HG03521 (cell line): Measurements from ENCODE around the gene OVCA2.

Experiments used
- ATAC-seq: cut with Tn5 transposase; IDR thresholded peaks from one replicate; pipeline ENCODE4 v1.9.1; 2021; ENCODE audit warnings: mild to moderate bottlenecking, moderate library complexity; ENCODE audit not compliant: unreplicated experiment

Gene OVCA2

DNA sequence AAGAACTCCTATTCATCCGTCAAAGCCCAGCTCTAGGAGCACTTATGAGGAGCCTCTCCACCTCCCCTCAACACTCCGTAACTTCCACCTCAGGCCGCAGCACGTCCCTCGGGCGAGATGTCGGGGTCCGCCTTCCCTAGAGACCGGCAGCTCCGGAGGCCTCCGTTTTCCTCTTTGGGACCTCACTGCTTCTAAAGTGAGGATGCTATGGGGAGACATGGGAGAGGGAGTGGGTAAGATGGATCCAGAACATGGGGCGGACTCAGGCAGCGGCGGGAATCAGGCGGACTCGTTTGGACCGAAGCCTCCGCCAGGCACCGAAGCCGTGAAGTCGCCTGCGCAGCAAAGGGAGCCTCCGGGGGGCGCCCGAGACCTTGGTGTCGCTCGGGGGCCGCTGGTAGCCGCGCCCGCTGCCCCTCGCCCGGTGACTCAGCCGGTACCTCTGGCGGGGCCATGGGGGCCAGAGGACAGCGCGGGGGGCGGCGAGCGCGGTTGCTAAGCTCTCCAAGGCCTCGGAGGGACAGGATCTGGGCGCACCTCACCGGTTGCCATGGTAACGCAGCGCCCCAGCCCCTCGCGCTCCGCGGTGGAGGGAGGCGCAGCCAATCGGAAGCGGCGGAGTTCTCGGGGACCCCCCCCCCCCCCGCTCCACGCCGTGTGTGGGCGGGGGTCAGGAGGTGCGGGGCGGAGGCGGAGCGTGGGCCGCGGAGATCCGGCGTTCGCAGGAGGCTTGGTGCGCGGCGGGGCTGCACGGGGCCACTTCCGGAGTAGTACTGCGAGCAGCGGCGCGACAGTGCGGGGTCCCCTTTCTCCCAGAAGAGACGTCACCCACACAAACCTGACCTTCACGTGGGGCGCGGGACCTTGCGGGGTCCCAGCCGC, 11.8 kb downstream of the OVCA2 start:
- ATAC-seq: no peak

GRCh38 chr17:2054262-2054511, 12.4 kb downstream of the OVCA2 start:
- no peak for ATAC-seq

GRCh38 chr17:2054512-2055291, 12.9 kb downstream of the OVCA2 start, which contains the start of gene HIC1:
Gene HIC1, plus strand, starts transcription at chr17:2055103. Its CDS starts 1,588 bp downstream, at chr17:2056691.
- peak; percentile 29 for ATAC-seq

- ATAC-seq: peak; percentile 8
These were observed 13.7 kb downstream of the OVCA2 start for GRCh38 chr17:2055292-2056205.

GRCh38 chr17:2056206-2057174, 14.7 kb downstream of the OVCA2 start:
- ATAC-seq: no peak

- ATAC-seq: no peak
These were observed 15.4 kb downstream of the OVCA2 start for GRCh38 chr17:2057175-2057759.

DNA sequence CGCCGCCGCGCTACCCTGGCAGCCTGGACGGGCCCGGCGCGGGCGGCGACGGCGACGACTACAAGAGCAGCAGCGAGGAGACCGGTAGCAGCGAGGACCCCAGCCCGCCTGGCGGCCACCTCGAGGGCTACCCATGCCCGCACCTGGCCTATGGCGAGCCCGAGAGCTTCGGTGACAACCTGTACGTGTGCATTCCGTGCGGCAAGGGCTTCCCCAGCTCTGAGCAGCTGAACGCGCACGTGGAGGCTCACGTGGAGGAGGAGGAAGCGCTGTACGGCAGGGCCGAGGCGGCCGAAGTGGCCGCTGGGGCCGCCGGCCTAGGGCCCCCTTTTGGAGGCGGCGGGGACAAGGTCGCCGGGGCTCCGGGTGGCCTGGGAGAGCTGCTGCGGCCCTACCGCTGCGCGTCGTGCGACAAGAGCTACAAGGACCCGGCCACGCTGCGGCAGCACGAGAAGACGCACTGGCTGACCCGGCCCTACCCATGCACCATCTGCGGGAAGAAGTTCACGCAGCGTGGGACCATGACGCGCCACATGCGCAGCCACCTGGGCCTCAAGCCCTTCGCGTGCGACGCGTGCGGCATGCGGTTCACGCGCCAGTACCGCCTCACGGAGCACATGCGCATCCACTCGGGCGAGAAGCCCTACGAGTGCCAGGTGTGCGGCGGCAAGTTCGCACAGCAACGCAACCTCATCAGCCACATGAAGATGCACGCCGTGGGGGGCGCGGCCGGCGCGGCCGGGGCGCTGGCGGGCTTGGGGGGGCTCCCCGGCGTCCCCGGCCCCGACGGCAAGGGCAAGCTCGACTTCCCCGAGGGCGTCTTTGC, 16.2 kb downstream of the OVCA2 start:
- ATAC-seq: no peak

DNA sequence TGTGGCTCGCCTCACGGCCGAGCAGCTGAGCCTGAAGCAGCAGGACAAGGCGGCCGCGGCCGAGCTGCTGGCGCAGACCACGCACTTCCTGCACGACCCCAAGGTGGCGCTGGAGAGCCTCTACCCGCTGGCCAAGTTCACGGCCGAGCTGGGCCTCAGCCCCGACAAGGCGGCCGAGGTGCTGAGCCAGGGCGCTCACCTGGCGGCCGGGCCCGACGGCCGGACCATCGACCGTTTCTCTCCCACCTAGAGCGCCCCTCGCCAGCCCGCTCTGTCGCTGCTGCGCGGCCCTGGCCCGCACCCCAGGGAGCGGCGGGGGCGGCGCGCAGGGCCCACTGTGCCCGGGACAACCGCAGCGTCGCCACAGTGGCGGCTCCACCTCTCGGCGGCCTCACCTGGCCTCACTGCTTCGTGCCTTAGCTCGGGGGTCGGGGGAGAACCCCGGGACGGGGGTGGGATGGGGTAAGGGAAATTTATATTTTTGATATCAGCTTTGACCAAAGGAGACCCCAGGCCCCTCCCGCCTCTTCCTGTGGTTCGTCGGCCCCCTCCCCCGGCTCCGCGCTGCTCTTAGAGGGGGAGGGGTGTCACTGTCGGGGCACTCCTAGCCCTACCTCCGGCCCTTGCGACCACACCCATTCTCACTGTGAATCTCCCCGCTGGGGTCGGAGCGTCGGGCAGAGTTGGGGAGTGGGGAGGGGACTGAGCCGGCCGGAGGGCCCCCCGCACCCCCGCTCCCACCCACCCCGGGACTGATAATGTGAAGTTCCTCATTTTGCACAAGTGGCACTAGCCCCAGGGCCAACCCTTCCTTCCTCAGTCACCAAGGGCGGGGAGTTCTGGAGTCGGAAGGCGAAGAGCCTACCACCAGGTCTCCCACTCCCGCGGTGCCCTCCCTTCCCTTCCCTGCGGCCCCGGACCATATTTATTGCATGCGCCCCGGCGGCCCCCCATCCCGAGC, 17.0 kb downstream of the OVCA2 start:
- no peak for ATAC-seq

- ATAC-seq: no peak
These were observed 17.9 kb downstream of the OVCA2 start for GRCh38 chr17:2059547-2060384.

DNA sequence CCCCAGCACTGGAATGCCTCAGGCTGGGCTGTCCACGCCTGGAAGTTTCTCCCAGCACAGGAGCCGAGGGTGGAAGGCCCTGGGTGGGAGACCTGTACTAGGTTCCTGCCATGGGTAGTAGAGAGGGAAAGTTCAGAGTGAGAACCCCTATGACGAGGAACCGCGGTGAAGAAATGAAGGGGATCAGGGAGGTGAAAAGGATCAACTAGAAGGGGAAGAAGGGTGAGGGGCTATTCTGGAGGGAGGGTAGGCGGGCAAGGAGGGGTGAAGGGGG, 18.5 kb downstream of the OVCA2 start:
- no peak for ATAC-seq

- no peak for ATAC-seq
These were observed 19.0 kb downstream of the OVCA2 start for GRCh38 chr17:2060681-2061440.

DNA sequence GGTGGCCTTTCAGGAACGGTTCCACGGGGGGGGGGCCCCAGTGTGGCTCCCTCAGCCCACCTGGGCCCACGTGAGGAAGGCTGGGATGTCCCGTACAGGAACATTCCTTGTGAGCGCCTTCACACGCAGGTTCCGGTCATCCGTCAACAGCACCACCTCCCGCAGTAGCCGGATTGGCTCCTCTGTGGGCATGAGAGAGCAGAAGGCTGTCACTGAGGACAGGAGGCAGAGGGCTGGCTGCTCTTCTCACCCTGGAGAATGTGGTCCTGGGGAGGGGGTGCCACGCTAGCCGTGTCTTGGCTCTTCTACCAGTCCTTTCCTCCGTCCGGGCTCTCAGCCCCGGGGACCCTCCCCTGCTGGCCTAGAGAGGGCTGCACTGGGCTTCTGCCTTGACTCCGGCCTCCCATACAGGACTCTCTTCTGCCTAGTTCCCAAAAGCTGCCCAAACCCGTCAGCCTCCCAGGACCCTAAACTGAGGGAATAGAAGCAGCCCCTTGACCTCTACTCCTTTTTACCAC, 19.7 kb downstream of the OVCA2 start:
- ATAC-seq: no peak

DNA sequence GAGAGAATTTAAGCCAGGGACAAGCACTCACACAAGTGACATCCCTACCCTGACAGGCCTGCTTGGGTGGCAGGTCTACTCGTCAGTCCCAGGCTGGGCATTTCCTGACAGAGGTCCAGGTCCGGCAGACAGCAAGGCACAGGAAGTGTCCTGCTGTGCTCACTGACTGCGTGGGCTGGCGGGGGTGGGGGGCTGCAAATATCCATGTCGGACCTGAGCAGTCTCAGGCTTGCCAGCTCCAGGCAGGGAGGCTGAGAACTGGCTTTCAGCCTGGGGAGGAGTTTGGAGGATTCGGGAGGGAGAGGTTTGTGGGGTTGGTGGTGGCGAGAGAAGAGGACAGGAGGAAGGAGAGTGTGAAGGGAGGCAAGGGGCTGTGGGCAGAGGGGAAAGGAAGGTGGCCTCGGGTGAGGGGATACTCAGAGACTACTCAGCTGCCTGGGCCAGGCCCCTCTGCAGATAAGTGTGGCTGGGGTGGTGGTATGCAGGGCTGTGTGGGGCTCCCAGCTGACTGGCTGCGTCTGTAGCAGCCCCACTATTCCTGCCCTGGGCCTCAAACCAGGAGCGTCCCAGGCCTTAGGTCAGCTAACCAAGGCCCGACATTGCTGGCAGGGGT, 20.9 kb downstream of the OVCA2 start:
- ATAC-seq: no peak

GRCh38 chr17:2063261-2064146, 21.7 kb downstream of the OVCA2 start:
- no peak for ATAC-seq

DNA sequence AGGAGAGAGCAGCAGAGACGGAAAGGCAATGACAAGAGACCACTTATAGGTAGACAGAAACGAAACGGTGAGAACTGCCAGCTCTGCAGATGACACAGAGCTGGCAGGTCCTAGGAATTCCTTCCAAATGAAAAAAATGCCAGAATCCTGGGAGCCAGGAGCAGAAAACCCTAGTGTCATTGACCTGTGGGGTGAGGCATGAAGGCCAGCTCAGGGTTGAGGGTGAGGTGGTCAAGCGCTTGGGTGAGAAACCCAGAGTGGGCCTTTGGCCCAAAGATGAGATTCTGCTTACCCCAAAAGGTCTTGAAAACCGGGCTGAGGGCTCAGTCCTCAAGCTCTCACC, 22.3 kb downstream of the OVCA2 start:
- ATAC-seq: no peak
